ENCODE data around the gene WNT9A.

GRCh38 chr1:227889863-227890405, 57.8 kb downstream of the WNT9A start:
- TF ChIP-seq CTCF (IDR thresholded peaks at IDR 0.05; ENCODE audit: low read depth, low read length, poor library complexity, severe bottlenecking) (no peak), EZH2phosphoT487 (IDR thresholded peaks at IDR 0.05; ENCODE audit: borderline replicate concordance, low read length) (no peak)
